ENCODE results near the gene MYH11. TPM values are rescaled to one million over a fixed set of nuclear protein-coding genes. Genes with fewer than 3 reads are reported as not detected.

The MYH11 gene
- total RNA-seq, 3 donors from 2014 or later = 98.2 to 5,005 (median 282) TPM

GRCh38 chr16:15803618-15804017 is 53.2 kb downstream of the MYH11 start:
- Histone ChIP-seq H3K4me1 (ENCODE audit: low read depth) (no peaks in the 10 kb centered on the region), H3K36me3 (ENCODE audit: low read depth) (no peaks in the 10 kb centered on the region), H3K4me3 (no peak overlapping the region), H3K9me3 (no peaks in the 10 kb centered on the region)
- DNase-seq (no peak), ATAC-seq (no peak)
- intact Hi-C loops (cut with DNase I, micrococcal nuclease) = no loop called here
- no peak for TF ChIP-seq CTCF (IDR thresholded peaks at IDR 0.05)

- TF ChIP-seq CTCF (IDR thresholded peaks at IDR 0.05) = no peak
- intact Hi-C loops (cut with DNase I, micrococcal nuclease) = no loop called here
- Histone ChIP-seq H3K9me3 (peaks cover 8% of the 10 kb centered on the region), H3K36me3 (ENCODE audit: low read depth) (no peaks in the 10 kb centered on the region), H3K4me3 (no peak overlapping the region), H3K4me1 (ENCODE audit: low read depth) (no peaks in the 10 kb centered on the region)
- ATAC-seq = no peak
- no peak for DNase-seq
Measured at GRCh38 chr16:15799851-15800495, 56.9 kb downstream of the MYH11 start.

- H3K4me1 ChIP-seq (ENCODE audit: low read depth) = no peaks in the 10 kb centered on the region
- no peak for TF ChIP-seq CTCF (IDR thresholded peaks at IDR 0.05)
- ATAC-seq = no peak
- H3K36me3 ChIP-seq (ENCODE audit: low read depth) = no peaks in the 10 kb centered on the region
- H3K9me3 ChIP-seq = peaks cover 8% of the 10 kb centered on the region
- no peak overlapping the region for H3K4me3 ChIP-seq
- intact Hi-C loops (cut with DNase I, micrococcal nuclease) = no loop called here
- no peak for DNase-seq
Measured at GRCh38 chr16:15798671-15799070, 58.2 kb downstream of the MYH11 start.

- TF ChIP-seq CTCF (IDR thresholded peaks at IDR 0.05) = no peak
- Histone ChIP-seq H3K9me3 (peaks cover 8% of the 10 kb centered on the region), H3K4me1 (ENCODE audit: low read depth) (no peaks in the 10 kb centered on the region), H3K4me3 (no peak overlapping the region), H3K36me3 (ENCODE audit: low read depth) (no peaks in the 10 kb centered on the region)
- intact Hi-C loops (cut with DNase I, micrococcal nuclease) = no loop called here
- no peak for ATAC-seq
- no peak for DNase-seq
Measured at GRCh38 chr16:15796885-15797284, 59.9 kb downstream of the MYH11 start.

GRCh38 chr16:15795615-15796014 is 61.2 kb downstream of the MYH11 start:
- H3K4me1 ChIP-seq (ENCODE audit: low read depth) = no peaks in the 10 kb centered on the region
- H3K9me3 ChIP-seq = peaks cover 8% of the 10 kb centered on the region
- H3K4me3 ChIP-seq = no peak overlapping the region
- intact Hi-C loops (cut with DNase I, micrococcal nuclease) = no loop called here
- H3K36me3 ChIP-seq (ENCODE audit: low read depth) = no peaks in the 10 kb centered on the region
- TF ChIP-seq CTCF (IDR thresholded peaks at IDR 0.05) = no peak
- DNase-seq (no peak), ATAC-seq (no peak)

GRCh38 chr16:15792563-15792971 is 64.3 kb downstream of the MYH11 start:
- DNase-seq = no peak
- intact Hi-C loops (cut with DNase I, micrococcal nuclease) = no loop called here

More at GRCh38 chr16:15792563-15792971, 64.3 kb downstream of the MYH11 start:
- no peak for TF ChIP-seq CTCF (IDR thresholded peaks at IDR 0.05)
- ATAC-seq = no peak
- H3K36me3 ChIP-seq (ENCODE audit: low read depth) = no peaks in the 10 kb centered on the region
- no peaks in the 10 kb centered on the region for H3K4me1 ChIP-seq (ENCODE audit: low read depth)
- no peak overlapping the region for H3K4me3 ChIP-seq
- H3K9me3 ChIP-seq = peaks cover 8% of the 10 kb centered on the region
